Fibroblast of villous mesenchyme (primary cell): Measurements from ENCODE around the gene NUBP2. TPM values are rescaled to one million over a fixed set of nuclear protein-coding genes. Genes with fewer than 3 reads are reported as not detected.
"Not testable (repeated sequence)": the region's sequence is repeated elsewhere in the genome, so short reads cannot be mapped to it uniquely, and the experiment has no call there.

ENCODE experiments used
- DNase-seq: peaks from one replicate; pipeline ENCODE4 v3.0.0-alpha.2; 2010; ENCODE audit warnings: low read depth
- H3K4me3 ChIP-seq: 2 replicates; pipeline ENCODE4 v1.5.1; 2011; ENCODE audit warnings: low read depth, mild to moderate bottlenecking, low read length
- CTCF ChIP-seq: IDR thresholded peaks from 2 replicates; pipeline ENCODE4 v1.5.1; 2012; ENCODE audit warnings: low read depth, mild to moderate bottlenecking, low read length; ENCODE audit not compliant: insufficient read depth
- total RNA-seq: library from RNA; depleted of rRNA; stranded (reverse); fragments of >200 nt; gene quantifications from 2 replicates; pipeline ENCODE4 v1.2.3, GENCODE V29; 2012

The NUBP2 gene
- total RNA-seq, 1 donor: 54.8 TPM

- no peak for DNase-seq
Measured at GRCh38 chr16:1794221-1794871, 11.6 kb downstream of the NUBP2 start.

GRCh38 chr16:1794908-1795666 lies 12.3 kb downstream of the NUBP2 start:
- no peak for TF ChIP-seq CTCF
- no peak overlapping the region for H3K4me3 ChIP-seq
- DNase-seq: no peak

More at GRCh38 chr16:1794221-1794871, 11.6 kb downstream of the NUBP2 start:
- no peak for TF ChIP-seq CTCF
- H3K4me3 ChIP-seq: no peak overlapping the region

GRCh38 chr16:1799263-1799662 lies 16.5 kb downstream of the NUBP2 start:
- H3K4me3 ChIP-seq, DNase-seq: not testable (repeated sequence)

GRCh38 chr16:1800701-1801100 lies 17.9 kb downstream of the NUBP2 start:
- H3K4me3 ChIP-seq: no peak overlapping the region
- peak; percentile 7 for DNase-seq
- no peak for TF ChIP-seq CTCF

GRCh38 chr16:1807626-1808025 lies 24.9 kb downstream of the NUBP2 start:
- no peak overlapping the region for H3K4me3 ChIP-seq
- DNase-seq: no peak
- no peak for TF ChIP-seq CTCF

GRCh38 chr16:1808691-1809090 lies 25.9 kb downstream of the NUBP2 start:
- no peak for TF ChIP-seq CTCF

GRCh38 chr16:1809281-1809801 lies 26.6 kb downstream of the NUBP2 start:
- no peak overlapping the region for H3K4me3 ChIP-seq
- no peak for DNase-seq
- no peak for TF ChIP-seq CTCF

More at GRCh38 chr16:1808691-1809090, 25.9 kb downstream of the NUBP2 start:
- DNase-seq: no peak
- H3K4me3 ChIP-seq: no peak overlapping the region
